Stimulated activated CD8-positive, alpha-beta memory T cell treated with anti-CD3 and anti-CD28 coated beads, Interleukin-15, amount 100 ng/mL, for 4 hours (primary cell): ENCODE measurements around the gene GRM4.

Source experiments
- DNase-seq, 2 donors: peaks; one replicate each; pipeline ENCODE4 v3.0.0-alpha.2; 2020; ENCODE audit warnings: low read depth in 2 of 2

The GRM4 gene

GRCh38 chr6:33980176-33981175 is 165.4 kb downstream of the GRM4 start:
- no peak for DNase-seq

GRCh38 chr6:33979750-33980149 is 166.1 kb downstream of the GRM4 start:
- no peak for DNase-seq

GRCh38 chr6:33978412-33979150 is 167.3 kb downstream of the GRM4 start:
- no peak for DNase-seq

- DNase-seq: no peak
These were observed 168.1 kb downstream of the GRM4 start for GRCh38 chr6:33977606-33978411.

GRCh38 chr6:33976437-33977360 is 169.2 kb downstream of the GRM4 start:
- no peak for DNase-seq

GRCh38 chr6:33975661-33976436 is 170.0 kb downstream of the GRM4 start:
- no peak for DNase-seq

GRCh38 chr6:33974471-33974870 is 171.4 kb downstream of the GRM4 start:
- DNase-seq: no peak

GRCh38 chr6:33974030-33974429 is 171.9 kb downstream of the GRM4 start:
- DNase-seq: no peak

- no peak for DNase-seq
These were observed 174.3 kb downstream of the GRM4 start for GRCh38 chr6:33971580-33971979.
